H1 (cell line): Measurements from ENCODE around the gene ANO6. TPM values are rescaled to one million over a fixed set of nuclear protein-coding genes. Genes with fewer than 3 reads are reported as not detected.

Source experiments
- CTCF ChIA-PET: fragments of 300-600 bp; sonication (Branson Sonifier 250); formaldehyde crosslinking; loops from one replicate; lab custom pipeline; 2021; ENCODE audit not compliant: partially characterized antibody; lab: Charles Lee
- POLR2A ChIA-PET: fragments of 300-600 bp; sonication (Branson Sonifier 250); formaldehyde crosslinking; loops from one replicate; lab custom pipeline; 2021; ENCODE audit warnings: inconsistent platforms; ENCODE audit not compliant: partially characterized antibody; lab: Charles Lee
- DNase-seq, 2 experiments: peaks; one replicate each; pipeline versions ENCODE4 v3.0.0 to v3.0.0-alpha.2; 2010 to 2022; ENCODE audit warnings: low spot score in 2 of 2, low read depth in 1 of 2, mixed read lengths in 1 of 2
- FAIRE-seq: peaks from 2 replicates; lab custom pipeline; 2011; peaks lifted over from hg19 to GRCh38; lab: Jason Lieb, UNC
- H2AFZ ChIP-seq: 2 replicates; pipeline ENCODE4 v1.8.1; 2012; ENCODE audit warnings: low read length, inconsistent platforms
- H2AK5ac ChIP-seq: 2 replicates; pipeline ENCODE4 v1.6.1; 2013; ENCODE audit warnings: low read depth, low read length
- H2BK120ac ChIP-seq: replicated peaks from 2 replicates; pipeline ENCODE3; 2013; ENCODE audit warnings: low read depth, low read length, inconsistent platforms
- H2BK12ac ChIP-seq: 2 replicates; pipeline ENCODE4 v1.6.1; 2013; ENCODE audit warnings: low read depth, low read length
- H2BK15ac ChIP-seq: 2 replicates; pipeline ENCODE4 v1.6.1; 2013; ENCODE audit warnings: low read length
- H2BK20ac ChIP-seq: 2 replicates; pipeline ENCODE4 v1.6.1; 2013; ENCODE audit warnings: low read length
- H2BK5ac ChIP-seq: 2 replicates; pipeline ENCODE4 v1.6.1; 2013; ENCODE audit warnings: low read depth, low read length
- H3K14ac ChIP-seq: 2 replicates; pipeline ENCODE4 v1.6.1; 2013; ENCODE audit warnings: inconsistent platforms; ENCODE audit not compliant: insufficient read length
- H3K18ac ChIP-seq: 2 replicates; pipeline ENCODE4 v1.6.1; 2013; ENCODE audit warnings: low read length; ENCODE audit errors: extremely low read depth
- H3K23ac ChIP-seq: 2 replicates; pipeline ENCODE4 v1.6.1; 2013; ENCODE audit warnings: inconsistent platforms; ENCODE audit not compliant: insufficient read length
- H3K23me2 ChIP-seq: 2 replicates; pipeline ENCODE4 v1.6.1; 2013; ENCODE audit warnings: low read depth, low read length
- H3K27ac ChIP-seq: 2 replicates; pipeline ENCODE4 v1.6.1; 2011; ENCODE audit warnings: low read depth, low read length, inconsistent platforms
- H3K27me3 ChIP-seq, 4 experiments: replicated peaks in 1 of 4; 1 replicate in 1 of 4; 2 replicates in 3 of 4; pipeline versions ENCODE4 v1.6.1 to v1.8.1; 2011 to 2013; ENCODE audit warnings: low read length in 3 of 4, mild to moderate bottlenecking in 3 of 4, inconsistent platforms in 2 of 4, mixed read lengths in 2 of 4, moderate library complexity in 1 of 4; ENCODE audit not compliant: control insufficient read depth in 3 of 4, insufficient read depth in 3 of 4; ENCODE audit errors: extremely low read depth in 1 of 4
- H3K36me3 ChIP-seq, 4 experiments: 2 replicates each; pipeline versions ENCODE4 v1.6.1 to v1.8.1; 2011 to 2013; ENCODE audit warnings: mild to moderate bottlenecking in 4 of 4, low read length in 3 of 4, moderate library complexity in 2 of 4, control low read depth in 1 of 4, inconsistent platforms in 1 of 4; ENCODE audit not compliant: insufficient read depth in 4 of 4, control insufficient read depth in 2 of 4
- H3K4ac ChIP-seq: replicated peaks from 2 replicates; pipeline ENCODE3; 2013; ENCODE audit warnings: low read length, low read depth, mixed read lengths, inconsistent platforms; ENCODE audit not compliant: insufficient read length
- H3K4me1 ChIP-seq, 4 experiments: replicated peaks in 1 of 4; 1 replicate in 1 of 4; 2 replicates in 3 of 4; pipeline versions ENCODE4 v1.6.1 to v1.8.1; 2011 to 2013; ENCODE audit warnings: low read length in 3 of 4, inconsistent platforms in 2 of 4, mixed read lengths in 1 of 4; ENCODE audit not compliant: insufficient read depth in 4 of 4, control insufficient read depth in 3 of 4
- H3K4me2 ChIP-seq, 2 experiments: 2 replicates each; pipeline versions ENCODE4 v1.6.1 to v1.8.1; 2011 to 2013; ENCODE audit warnings: low read depth in 2 of 2, low read length in 2 of 2, control low read depth in 1 of 2, inconsistent platforms in 1 of 2, mild to moderate bottlenecking in 1 of 2; ENCODE audit not compliant: insufficient read depth in 1 of 2
- H3K4me3 ChIP-seq, 4 experiments: fragments of 200-600, 300-600 bp in 1 of 4; sonication (generic), shearing (Covaris generic), sonication (Bioruptor Twin) in 1 of 4; 2 replicates each; pipeline versions ENCODE4 v1.5.1 to v1.8.1; 2011 to 2016; ENCODE audit warnings: low read length in 4 of 4, low read depth in 3 of 4, control low read depth in 2 of 4, inconsistent platforms in 2 of 4, mild to moderate bottlenecking in 2 of 4, mixed read lengths in 1 of 4, moderate library complexity in 1 of 4; ENCODE audit not compliant: insufficient read depth in 2 of 4; ENCODE audit errors: extremely low read depth in 1 of 4
- H3K56ac ChIP-seq: replicated peaks from 2 replicates; pipeline ENCODE3; 2013; ENCODE audit warnings: low read depth, mild to moderate bottlenecking, mixed read lengths, low read length, inconsistent platforms; ENCODE audit not compliant: insufficient read length
- H3K79me1 ChIP-seq: 2 replicates; pipeline ENCODE4 v1.6.1; 2013; ENCODE audit warnings: low read depth, low read length, control low read depth
- H3K79me2 ChIP-seq, 2 experiments: 2 replicates each; pipeline versions ENCODE4 v1.6.1 to v1.8.1; 2012 to 2013; ENCODE audit warnings: low read length in 2 of 2, mild to moderate bottlenecking in 2 of 2, inconsistent platforms in 1 of 2; ENCODE audit not compliant: insufficient read depth in 2 of 2, control insufficient read depth in 1 of 2
- H3K9ac ChIP-seq, 4 experiments: replicated peaks in 1 of 4; 1 replicate in 1 of 4; 2 replicates in 3 of 4; pipeline versions ENCODE4 v1.6.1 to v1.8.1; 2011 to 2013; ENCODE audit warnings: low read depth in 3 of 4, low read length in 3 of 4, control low read depth in 2 of 4, mild to moderate bottlenecking in 2 of 4, moderate library complexity in 2 of 4, inconsistent platforms in 1 of 4; ENCODE audit errors: extremely low read depth in 1 of 4
- H3K9me3 ChIP-seq, 2 experiments: 2 replicates each; pipeline versions ENCODE4 v1.6.1 to v1.8.1; 2012 to 2013; ENCODE audit warnings: mild to moderate bottlenecking in 2 of 2, moderate library complexity in 2 of 2, control low read depth in 1 of 2, inconsistent platforms in 1 of 2, low read depth in 1 of 2, low read length in 1 of 2, mixed read lengths in 1 of 2; ENCODE audit not compliant: insufficient read depth in 2 of 2
- H4K20me1 ChIP-seq, 2 experiments: replicated peaks in 1 of 2; 2 replicates each; pipeline versions ENCODE3 to v1.8.1; 2011 to 2013; ENCODE audit warnings: inconsistent platforms in 2 of 2, low read length in 2 of 2, mild to moderate bottlenecking in 1 of 2; ENCODE audit not compliant: insufficient read depth in 2 of 2, control insufficient read depth in 1 of 2
- H4K5ac ChIP-seq: 2 replicates; pipeline ENCODE4 v1.6.1; 2013; ENCODE audit warnings: low read length, low read depth, mixed read lengths, inconsistent platforms; ENCODE audit not compliant: insufficient read length
- H4K8ac ChIP-seq: 2 replicates; pipeline ENCODE4 v1.8.0; 2013; ENCODE audit warnings: mild to moderate bottlenecking, moderate library complexity, low read length, inconsistent platforms; ENCODE audit not compliant: insufficient read depth; ENCODE audit errors: extremely low read depth
- H4K91ac ChIP-seq: replicated peaks from 2 replicates; pipeline ENCODE3; 2013; ENCODE audit warnings: low read length, mixed read lengths, inconsistent platforms; ENCODE audit not compliant: insufficient read length
- BACH1 ChIP-seq: IDR thresholded peaks from 2 replicates; pipeline ENCODE4 v1.6.1; 2012; ENCODE audit warnings: low read length, improper control_type of control experiment
- CEBPB ChIP-seq: IDR thresholded peaks from 2 replicates; pipeline ENCODE4 v1.6.1; 2012; ENCODE audit warnings: low read depth, low read length
- EP300 ChIP-seq, 2 experiments: IDR thresholded peaks; 1 replicate in 1 of 2; 2 replicates in 1 of 2; pipeline ENCODE4 v1.6.1; 2011 to 2012; ENCODE audit warnings: low read depth in 2 of 2, low read length in 2 of 2, mild to moderate bottlenecking in 2 of 2, borderline replicate concordance in 1 of 2, inconsistent platforms in 1 of 2, moderate library complexity in 1 of 2
- GABPA ChIP-seq: IDR thresholded peaks from 2 replicates; pipeline ENCODE4 v1.6.1; 2011; ENCODE audit warnings: mild to moderate bottlenecking, low read length, moderate library complexity, borderline replicate concordance; ENCODE audit not compliant: insufficient read depth
- HDAC2 ChIP-seq, 2 experiments: fragments of 300-600 bp in 1 of 2; sonication (generic) in 1 of 2; IDR thresholded peaks; 2 replicates each; pipeline ENCODE4 v1.6.1; 2011 to 2012; ENCODE audit warnings: low read depth in 2 of 2, low read length in 2 of 2, mild to moderate bottlenecking in 2 of 2, moderate library complexity in 2 of 2, borderline replicate concordance in 1 of 2, inconsistent platforms in 1 of 2
- SRF ChIP-seq: IDR thresholded peaks from 2 replicates; pipeline ENCODE4 v1.6.1; 2011; ENCODE audit warnings: mild to moderate bottlenecking, low read depth, low read length, moderate library complexity
- WGBS, 2 experiments: shearing (Covaris generic) in 1 of 2; methylation state at CpG; one replicate each; pipeline versions ENCODE4 v1.1.6 to v1.1.7; 2013 to 2015; ENCODE audit warnings: low lambda C conversion rate in 2 of 2, mixed read lengths in 2 of 2, inconsistent platforms in 1 of 2, low coverage in 1 of 2, missing lambda C conversion rate in 1 of 2; ENCODE audit not compliant: insufficient replicate concordance in 2 of 2, insufficient coverage in 1 of 2, insufficient read length in 1 of 2; ENCODE audit errors: extremely low coverage in 1 of 2, missing lambda C conversion rate in 1 of 2; 5-methylcytosine and 5-hydroxymethylcytosine counted together
- polyA plus RNA-seq, 7 experiments: library from polyadenylated mRNA; depleted of rRNA in 3 of 7; stranded (reverse) in 5 of 7; unstranded in 2 of 7; fragments of >200 nt in 5 of 7; fragments of 200-250 nt in 2 of 7; gene quantifications; 1 replicate in 5 of 7; 2 replicates in 1 of 7; 4 replicates in 1 of 7; pipeline versions ENCODE4 v1.2.1 to v1.2.3, GENCODE V29; 2011 to 2013; ENCODE audit warnings: missing spikeins in 2 of 7, mixed read lengths in 2 of 7
- total RNA-seq: library from RNA; stranded (reverse); fragmentation: NEBNext Ultra II Directional; extraction: Animal tissue kit (Norgen Biotek cat#: 25700); gene quantifications from 2 replicates; pipeline ENCODE4 v1.2.1, GENCODE V29; 2021

Gene ANO6
- total and polyA plus RNA-seq, 2 of the 8 experiments (the other 6 are each of a cell fraction or from before 2014, with no cell fraction given) = 15.1 to 39.7 TPM

- CTCF ChIA-PET = interaction anchor here (0.7 to 1.6 kb wide), 6 partner anchors 8 to 188 kb away, joined by 3 to 5 read pairs (median 3); no protein-coding TSS in a partner anchor
Observed at GRCh38 chr12:45213107-45213506, 2.8 kb upstream of the ANO6 start.

More at GRCh38 chr12:45213107-45213506, 2.8 kb upstream of the ANO6 start:
- no peak overlapping the region for H2BK5ac ChIP-seq
- H3K23me2 ChIP-seq = peaks cover 4% of the 10 kb centered on the region
- no peak overlapping the region for H3K27ac ChIP-seq
- H2BK20ac ChIP-seq = no peak overlapping the region
- DNase-seq (no peak), FAIRE-seq (no peak)
- H4K8ac ChIP-seq = no peak overlapping the region
- H4K91ac ChIP-seq = no peak overlapping the region
- H3K18ac ChIP-seq = no peak overlapping the region
- no peak overlapping the region for H3K4me3 ChIP-seq
- no peaks in the 10 kb centered on the region for H3K27me3 ChIP-seq
- no peak overlapping the region for H3K23ac ChIP-seq
- POLR2A ChIA-PET = interaction anchor here (1.3 kb wide), 1 partner anchor 11 kb away, joined by 3 read pairs; no protein-coding TSS in a partner anchor
- no peak overlapping the region for H3K4ac ChIP-seq
- H3K4me1 ChIP-seq = peaks cover 0 to 4% (median 1%) of the 10 kb centered on the region in 4 experiments; a peak in 1 of 7 replicates
- no peak overlapping the region for H3K14ac ChIP-seq
- H3K36me3 ChIP-seq = no peaks in the 10 kb centered on the region; a peak in 1 of 8 replicates
- TF ChIP-seq HDAC2 (IDR thresholded peaks at IDR 0.05; ENCODE audit: borderline replicate concordance in 1 of 2, low read depth in 2 of 2, low read length in 2 of 2) (no peak), EP300 (IDR thresholded peaks at IDR 0.05; ENCODE audit: borderline replicate concordance in 1 of 2, low read depth in 2 of 2, low read length in 2 of 2) (no peak), CEBPB (no peak), GABPA (no peak), SRF (no peak), BACH1 (no peak)
- 96% methylated on average over 1 of the region's 1 CpG; no CpG with 5 or more reads in 1 of the 2 experiments for WGBS, 2 experiments
- no peaks in the 10 kb centered on the region for H3K79me1 ChIP-seq
- no peak overlapping the region for H2BK12ac ChIP-seq
- H2AK5ac ChIP-seq = no peak overlapping the region
- H3K4me2 ChIP-seq = no peak overlapping the region
- no peak overlapping the region for H4K5ac ChIP-seq
- no peak overlapping the region for H3K9ac ChIP-seq
- no peaks in the 10 kb centered on the region for H4K20me1 ChIP-seq
- H3K56ac ChIP-seq = no peak overlapping the region
- H2AFZ ChIP-seq = no peak overlapping the region
- no peaks in the 10 kb centered on the region for H3K9me3 ChIP-seq
- H3K79me2 ChIP-seq = peaks cover 0 to 16% of the 10 kb centered on the region in 2 experiments; a peak in 2 of 4 replicates
- no peak overlapping the region for H2BK120ac ChIP-seq
- no peak overlapping the region for H2BK15ac ChIP-seq
